Ectodermal cell (in vitro differentiated cells): Measurements from ENCODE around the gene GSTK1.

Experiments used
- H3K27ac ChIP-seq: 2 replicates; pipeline ENCODE4 v1.7.0; 2013; ENCODE audit warnings: mild to moderate bottlenecking, low read depth, low read length; ENCODE audit not compliant: insufficient read depth, poor library complexity, severe bottlenecking
- H3K27me3 ChIP-seq: 2 replicates; pipeline ENCODE4 v1.7.0; 2013; ENCODE audit warnings: mild to moderate bottlenecking, low read length; ENCODE audit not compliant: insufficient read depth, control insufficient read depth, poor library complexity, severe bottlenecking
- H3K36me3 ChIP-seq: one replicate; pipeline ENCODE4 v1.7.0; 2013; ENCODE audit warnings: low read length; ENCODE audit not compliant: control insufficient read depth, insufficient read depth
- H3K4me1 ChIP-seq: one replicate; pipeline ENCODE4 v1.7.0; 2013; ENCODE audit warnings: low read length; ENCODE audit not compliant: control insufficient read depth, insufficient read depth
- H3K4me3 ChIP-seq: 2 replicates; pipeline ENCODE4 v1.7.0; 2013; ENCODE audit warnings: low read depth, low read length, control low read depth; ENCODE audit not compliant: insufficient read depth
- H3K9me3 ChIP-seq: 2 replicates; pipeline ENCODE4 v1.7.0; 2013; ENCODE audit warnings: mild to moderate bottlenecking, low read length, moderate library complexity; ENCODE audit not compliant: control insufficient read depth
- WGBS, 2 experiments: methylation state at CpG; one replicate each; pipeline ENCODE4 v1.1.7; 2013; ENCODE audit warnings: missing lambda C conversion rate in 2 of 2; 5-methylcytosine and 5-hydroxymethylcytosine counted together

Gene GSTK1

DNA sequence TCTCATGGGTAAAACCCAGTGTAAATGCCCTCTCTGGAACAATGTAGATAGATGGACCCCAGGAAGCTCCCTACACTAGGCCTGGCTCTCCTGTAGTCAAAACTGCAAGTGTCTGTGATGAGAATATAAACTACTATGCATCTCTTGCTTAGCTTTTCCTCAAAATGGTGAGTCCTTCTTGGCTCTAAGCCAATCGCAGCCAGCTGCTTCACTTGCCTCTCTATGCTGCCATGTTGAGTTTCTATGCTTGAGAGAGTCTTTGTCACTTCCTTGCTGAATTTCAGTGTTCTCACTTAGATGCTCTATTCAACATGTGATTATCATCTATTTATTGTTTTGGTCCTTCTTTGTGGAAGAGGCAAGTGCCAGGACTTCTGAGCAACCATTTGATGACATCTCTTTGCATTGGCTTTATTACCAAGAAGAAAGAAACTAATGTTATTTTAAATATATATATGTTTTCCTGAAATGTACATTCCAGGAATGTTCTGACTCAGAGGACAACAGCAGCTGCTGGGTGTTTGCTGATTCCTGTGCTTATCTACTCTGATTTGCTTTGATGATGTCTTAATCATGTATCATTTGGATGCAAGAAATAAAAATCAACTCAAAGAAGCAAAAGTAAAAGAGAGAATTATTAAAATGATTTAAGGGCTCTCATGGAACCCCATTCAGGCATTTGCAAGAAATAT lies 24.8 kb upstream of the GSTK1 start:
- Histone ChIP-seq H3K36me3 (no peaks in the 10 kb centered on the region), H3K4me3 (no peak overlapping the region), H3K9me3 (no peaks in the 10 kb centered on the region), H3K27ac (no peak overlapping the region), H3K4me1 (no peaks in the 10 kb centered on the region), H3K27me3 (peaks cover 7% of the 10 kb centered on the region)
- 91 to 100% methylated on average over 1 of the region's 1 CpG for WGBS, 2 experiments

GRCh38 chr7:143239813-143240212 lies 23.4 kb upstream of the GSTK1 start:
- H3K4me3 ChIP-seq: no peak overlapping the region
- no peaks in the 10 kb centered on the region for H3K9me3 ChIP-seq
- no peaks in the 10 kb centered on the region for H3K36me3 ChIP-seq
- no peaks in the 10 kb centered on the region for H3K4me1 ChIP-seq
- peaks cover 7% of the 10 kb centered on the region for H3K27me3 ChIP-seq
- no peak overlapping the region for H3K27ac ChIP-seq

GRCh38 chr7:143240291-143241168 lies 22.7 kb upstream of the GSTK1 start:
- Histone ChIP-seq H3K27me3 (peaks cover 7% of the 10 kb centered on the region), H3K4me1 (no peaks in the 10 kb centered on the region), H3K36me3 (no peaks in the 10 kb centered on the region), H3K9me3 (no peaks in the 10 kb centered on the region), H3K27ac (no peak overlapping the region), H3K4me3 (no peak overlapping the region)
- 5 to 36% methylated on average over 6 to 9 of the region's 9 CpGs for WGBS, 2 experiments

GRCh38 chr7:143242306-143242705 lies 20.9 kb upstream of the GSTK1 start:
- Histone ChIP-seq H3K27me3 (peaks cover 7% of the 10 kb centered on the region), H3K4me1 (no peaks in the 10 kb centered on the region), H3K4me3 (no peak overlapping the region), H3K9me3 (no peaks in the 10 kb centered on the region), H3K27ac (no peak overlapping the region), H3K36me3 (no peaks in the 10 kb centered on the region)
- WGBS, 2 experiments: 88 to 94% methylated on average over 11 of the region's 11 CpGs

DNA sequence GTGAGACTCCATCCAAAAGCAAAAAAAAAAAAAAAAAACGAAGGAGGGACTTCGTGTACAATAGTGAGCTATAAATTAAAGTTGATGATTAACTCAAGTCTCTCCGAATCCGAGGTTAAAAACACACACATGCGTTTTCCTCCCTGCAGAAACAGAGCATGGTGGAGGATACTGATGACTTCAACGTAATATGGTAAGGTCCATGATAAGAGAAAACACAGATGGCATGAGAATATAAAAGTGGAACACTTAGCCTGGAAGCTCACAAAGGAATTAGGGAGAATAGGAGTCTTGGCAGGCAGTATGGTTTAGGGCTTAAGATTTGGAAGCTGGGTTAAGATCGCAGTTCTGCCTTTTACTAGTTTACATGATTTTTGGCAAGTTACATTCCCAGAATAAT lies 20.1 kb upstream of the GSTK1 start:
- Histone ChIP-seq H3K4me3 (no peak overlapping the region), H3K27ac (no peak overlapping the region), H3K9me3 (no peaks in the 10 kb centered on the region), H3K4me1 (no peaks in the 10 kb centered on the region), H3K27me3 (peaks cover 7% of the 10 kb centered on the region), H3K36me3 (no peaks in the 10 kb centered on the region)
- 88 to 91% methylated on average over 7 of the region's 7 CpGs for WGBS, 2 experiments

GRCh38 chr7:143243614-143244013 lies 19.6 kb upstream of the GSTK1 start:
- 47 to 55% methylated on average over 3 of the region's 3 CpGs for WGBS, 2 experiments
- Histone ChIP-seq H3K27me3 (peaks cover 7% of the 10 kb centered on the region), H3K27ac (no peak overlapping the region), H3K9me3 (no peaks in the 10 kb centered on the region), H3K36me3 (no peaks in the 10 kb centered on the region), H3K4me3 (no peak overlapping the region), H3K4me1 (no peaks in the 10 kb centered on the region)

GRCh38 chr7:143244321-143244720 lies 18.9 kb upstream of the GSTK1 start:
- H3K4me3 ChIP-seq: no peak overlapping the region
- no peaks in the 10 kb centered on the region for H3K9me3 ChIP-seq
- H3K36me3 ChIP-seq: no peaks in the 10 kb centered on the region
- H3K27ac ChIP-seq: no peak overlapping the region
- H3K4me1 ChIP-seq: no peaks in the 10 kb centered on the region
- H3K27me3 ChIP-seq: peaks cover 7% of the 10 kb centered on the region
- 40 to 100% methylated on average over 1 of the region's 1 CpG for WGBS, 2 experiments

DNA sequence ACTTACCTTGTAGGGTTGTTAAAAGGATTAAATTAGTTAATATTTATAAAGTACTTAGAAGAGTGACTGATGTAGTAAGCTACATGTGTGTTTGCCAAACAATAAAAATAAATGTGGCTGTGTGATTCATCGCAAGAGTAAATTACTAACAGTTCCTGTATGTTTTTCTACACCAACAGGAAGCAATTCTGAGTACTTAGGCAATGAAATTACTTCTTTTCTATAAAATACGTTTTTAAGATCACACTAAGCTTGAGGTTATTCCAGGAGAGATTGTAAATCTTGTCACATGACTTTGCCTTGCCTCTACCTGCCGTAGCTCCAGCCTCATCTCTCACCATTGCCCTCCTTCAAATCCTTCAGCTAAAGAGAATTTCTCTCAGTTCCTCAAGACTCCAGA lies 18.1 kb upstream of the GSTK1 start:
- WGBS, 2 experiments: 85 to 91% methylated on average over 2 to 3 of the region's 3 CpGs
- Histone ChIP-seq H3K36me3 (no peaks in the 10 kb centered on the region), H3K27me3 (peaks cover 7% of the 10 kb centered on the region), H3K4me3 (no peak overlapping the region), H3K9me3 (no peaks in the 10 kb centered on the region), H3K4me1 (no peaks in the 10 kb centered on the region), H3K27ac (no peak overlapping the region)

- Histone ChIP-seq H3K4me1 (no peaks in the 10 kb centered on the region), H3K4me3 (no peak overlapping the region), H3K9me3 (no peaks in the 10 kb centered on the region), H3K36me3 (no peaks in the 10 kb centered on the region), H3K27ac (no peak overlapping the region), H3K27me3 (no peaks in the 10 kb centered on the region)
- WGBS, 2 experiments: 80% methylated on average over 1 of the region's 1 CpG; no CpG with 5 or more reads in 1 of the 2 experiments
Measured at GRCh38 chr7:143247372-143247771, 15.9 kb upstream of the GSTK1 start.

DNA sequence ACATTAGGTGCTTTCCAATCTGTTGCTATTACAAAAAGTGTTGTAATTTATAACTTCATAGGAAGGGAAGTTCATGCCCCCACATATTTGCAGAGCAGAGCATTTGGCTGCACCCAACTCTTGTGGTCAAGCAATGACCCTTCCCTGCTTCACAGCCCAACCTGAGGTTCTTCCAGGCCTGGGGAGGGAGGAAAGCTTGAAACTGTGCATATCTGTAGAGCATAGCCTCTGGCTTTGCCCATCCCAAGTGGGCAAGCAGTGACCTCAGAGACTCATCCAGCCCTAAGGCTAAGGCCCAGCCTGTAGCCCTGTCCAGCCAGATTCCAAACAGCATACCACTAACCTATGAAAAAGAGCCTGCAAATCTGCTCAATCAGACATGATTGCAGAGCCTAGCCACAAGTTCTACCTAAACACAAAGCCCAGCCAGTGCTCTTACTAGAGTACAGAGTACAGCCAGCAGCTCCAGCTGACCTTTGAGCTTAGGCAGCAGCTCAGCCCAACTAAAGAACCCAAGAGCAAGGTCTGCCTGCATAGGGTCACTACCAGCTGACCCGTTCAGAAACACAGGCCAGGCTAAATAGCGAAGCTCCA lies 14.4 kb upstream of the GSTK1 start:
- Histone ChIP-seq H3K36me3 (no peaks in the 10 kb centered on the region), H3K4me1 (no peaks in the 10 kb centered on the region), H3K27me3 (no peaks in the 10 kb centered on the region), H3K4me3 (no peak overlapping the region), H3K27ac (no peak overlapping the region), H3K9me3 (no peaks in the 10 kb centered on the region)
- 86 to 90% methylated on average over 2 of the region's 2 CpGs for WGBS, 2 experiments
